Spleen (tissue), 11 donors: ENCODE data around the gene RAB25. TPM values are rescaled to one million over a fixed set of nuclear protein-coding genes. Genes with fewer than 3 reads are reported as not detected.

Source experiments
- DNase-seq: peaks from one replicate; pipeline ENCODE4 v3.0.0-alpha.2; 2020
- H3K27ac ChIP-seq, 8 donors: fragments of 200-600 bp; sonication (generic) in 7 of 8; 1 replicate in 4 of 8; 2 replicates in 4 of 8; pipeline versions ENCODE4 v1.5.0 to v1.8.0; 2016 to 2021; ENCODE audit warnings: inconsistent platforms in 4 of 8, mild to moderate bottlenecking in 4 of 8, moderate library complexity in 1 of 8
- H3K27me3 ChIP-seq, 7 donors: fragments of 200-600 bp; sonication (generic) in 6 of 7; replicated peaks in 1 of 7; 1 replicate in 4 of 7; 2 replicates in 3 of 7; pipeline versions ENCODE4 v1.5.0 to v1.8.0; 2016 to 2021; ENCODE audit warnings: inconsistent platforms in 3 of 7, mild to moderate bottlenecking in 1 of 7
- H3K36me3 ChIP-seq, 6 donors: fragments of 200-600 bp; sonication (generic) in 5 of 6; 1 replicate in 4 of 6; 2 replicates in 2 of 6; pipeline versions ENCODE4 v1.5.0 to v1.8.0; 2016 to 2021; ENCODE audit warnings: inconsistent platforms in 2 of 6
- H3K4me1 ChIP-seq, 6 donors: fragments of 200-600 bp; sonication (generic) in 5 of 6; 1 replicate in 3 of 6; 2 replicates in 3 of 6; pipeline versions ENCODE4 v1.5.0 to v1.8.0; 2016 to 2021; ENCODE audit warnings: inconsistent platforms in 3 of 6
- H3K4me3 ChIP-seq, 8 donors: fragments of 200-600 bp; sonication (generic) in 7 of 8; 1 replicate in 4 of 8; 2 replicates in 4 of 8; pipeline versions ENCODE4 v1.5.0 to v1.8.0; 2016 to 2021; ENCODE audit warnings: inconsistent platforms in 4 of 8, mild to moderate bottlenecking in 4 of 8, moderate library complexity in 2 of 8
- H3K9me3 ChIP-seq, 8 donors: fragments of 200-600 bp; sonication (generic) in 7 of 8; 1 replicate in 4 of 8; 2 replicates in 4 of 8; pipeline versions ENCODE4 v1.5.0 to v1.8.0; 2016 to 2021; ENCODE audit warnings: inconsistent platforms in 4 of 8
- POLR2A ChIP-seq, 3 donors: fragments of 450-650 bp; IDR thresholded peaks; one replicate each; pipeline ENCODE4 v1.5.1; 2017; ENCODE audit warnings: antibody characterized with exemption in 3 of 3, mild to moderate bottlenecking in 1 of 3
- POLR2AphosphoS5 ChIP-seq, 3 donors: sonication (generic); formaldehyde crosslinking; IDR thresholded peaks; one replicate each; pipeline ENCODE4 v1.5.1; 2017; ENCODE audit warnings: antibody characterized with exemption in 3 of 3
- WGBS, 5 donors: extraction: QIAGEN DNeasy Blood & Tissue Kit in 3 of 5; methylation state at CpG; one replicate each; pipeline versions ENCODE4 v1.1.5 to v1.1.7; 2013 to 2018; 5-methylcytosine and 5-hydroxymethylcytosine counted together
- intact Hi-C: fragments of 100-400 bp; cut with DNase I; formaldehyde crosslinking; loops from one replicate; pipeline ENCODE4 v1.15.0; 2023; ENCODE audit warnings: low total_unique reads
- polyA plus RNA-seq, 3 donors: library from polyadenylated mRNA; stranded (reverse); fragments of 200-250 nt; gene quantifications; one replicate each; pipeline ENCODE4 v1.2.1, GENCODE V29; 2013
- total RNA-seq, 7 donors: library from RNA; depleted of rRNA in 3 of 7; stranded (reverse); fragments of >200 nt in 3 of 7; fragmentation: NEBNext Ultra II Directional in 4 of 7; extraction: Animal tissue kit (Norgen Biotek cat#: 25700) in 4 of 7; gene quantifications; one replicate each; pipeline versions ENCODE4 v1.1.0 to v1.2.1, GENCODE V29; 2016 to 2021
- TF ChIP-seq, protein P1 (sequence below), 11 experiments: fragments of 200-600 bp in 7 of 11; fragments of 450-650 bp in 4 of 11; sonication (generic) in 4 of 11; IDR thresholded peaks in 8 of 11; conservative IDR thresholded peaks in 3 of 11; 1 replicate in 7 of 11; 2 replicates in 4 of 11; pipeline versions ENCODE4 v1.4.0 to v1.8.0; 2016 to 2021; ENCODE audit warnings: antibody characterized with exemption in 11 of 11, inconsistent platforms in 4 of 11, mild to moderate bottlenecking in 1 of 11
- donor health status: healthy with polysubstance abuse.
- donor health status: DM: no; HTN: no; CAD: no; lungs with moderate emphysema.
- donor health status: DM: no; HTN: no; CAD: no.
- donor health status: Bipolar disorder and iron deficiency.
- donor health status: healthy.
- donor health status: DM: no; HTN: no; CAD: no.
- donor health status: DM: yes; HTN: yes; CAD: no.

RAB25 gene
- total and polyA plus RNA-seq, 10 donors: 0.28 to 0.70 (median 0.50) TPM; not detected in 5

DNA sequence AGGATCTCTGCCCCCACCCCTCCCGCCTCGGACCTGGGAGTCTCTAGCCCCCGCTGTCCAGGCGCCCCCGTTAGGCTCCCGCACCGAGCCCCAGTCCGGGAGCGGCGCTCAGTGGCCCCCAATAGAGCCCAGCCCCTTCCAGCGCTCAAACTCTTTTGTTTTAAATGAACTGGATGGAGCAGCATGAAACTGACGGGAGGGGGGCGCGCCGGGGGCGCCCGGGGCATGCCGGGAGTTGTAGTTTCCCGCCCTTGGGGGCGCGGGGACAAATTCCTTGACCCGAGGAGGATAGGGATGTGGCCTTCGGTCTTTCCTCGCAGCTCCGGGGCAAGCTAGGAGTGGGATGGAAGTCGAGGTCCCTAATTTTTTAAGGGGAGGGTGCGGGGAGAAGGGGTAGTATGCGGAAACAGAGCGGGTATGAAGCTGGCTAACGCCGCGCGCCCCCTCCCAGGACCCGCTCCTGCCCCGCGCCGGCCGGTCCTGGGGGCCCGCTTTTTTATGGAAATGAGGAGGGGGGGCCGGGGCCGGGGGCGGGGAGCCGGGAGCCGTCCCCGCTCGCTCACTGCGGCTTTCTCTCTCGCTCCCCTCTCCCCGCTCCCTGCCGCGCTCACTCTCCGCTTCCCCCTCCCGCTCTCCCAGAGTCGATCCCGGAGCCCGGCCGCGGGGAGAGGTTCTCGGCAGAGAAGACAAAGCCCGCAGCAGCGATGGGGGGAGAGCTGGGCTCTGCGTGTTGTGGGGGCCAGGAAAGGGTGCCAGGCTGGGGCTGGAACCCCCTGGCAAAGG lies 21.5 kb downstream of the RAB25 start, which contains the start of gene MEX3A:
Gene MEX3A, minus strand, starts transcription at position 157 of the 783 bp plus-strand sequence. CDS start 467 bp downstream, outside the sequence.
- Histone ChIP-seq H3K36me3 (no peaks in the 10 kb centered on the region), H3K9me3 (no peaks in the 10 kb centered on the region), H3K27me3 (peaks cover 0 to 59% (median 10%) of the 10 kb centered on the region in 7 donors), H3K27ac (peak within 1 kb of the TSS in 4 of 8 donors; percentile 16 to 50 (median 42)), H3K4me3 (peak within 1 kb of the TSS; percentile 66 to 83 (median 71)), H3K4me1 (peaks cover 3 to 28% (median 21%) of the 10 kb centered on the region in 6 donors)
- intact Hi-C loops: no loop called here
- DNase-seq: peak; percentile 87
- TF ChIP-seq, protein P1, sequence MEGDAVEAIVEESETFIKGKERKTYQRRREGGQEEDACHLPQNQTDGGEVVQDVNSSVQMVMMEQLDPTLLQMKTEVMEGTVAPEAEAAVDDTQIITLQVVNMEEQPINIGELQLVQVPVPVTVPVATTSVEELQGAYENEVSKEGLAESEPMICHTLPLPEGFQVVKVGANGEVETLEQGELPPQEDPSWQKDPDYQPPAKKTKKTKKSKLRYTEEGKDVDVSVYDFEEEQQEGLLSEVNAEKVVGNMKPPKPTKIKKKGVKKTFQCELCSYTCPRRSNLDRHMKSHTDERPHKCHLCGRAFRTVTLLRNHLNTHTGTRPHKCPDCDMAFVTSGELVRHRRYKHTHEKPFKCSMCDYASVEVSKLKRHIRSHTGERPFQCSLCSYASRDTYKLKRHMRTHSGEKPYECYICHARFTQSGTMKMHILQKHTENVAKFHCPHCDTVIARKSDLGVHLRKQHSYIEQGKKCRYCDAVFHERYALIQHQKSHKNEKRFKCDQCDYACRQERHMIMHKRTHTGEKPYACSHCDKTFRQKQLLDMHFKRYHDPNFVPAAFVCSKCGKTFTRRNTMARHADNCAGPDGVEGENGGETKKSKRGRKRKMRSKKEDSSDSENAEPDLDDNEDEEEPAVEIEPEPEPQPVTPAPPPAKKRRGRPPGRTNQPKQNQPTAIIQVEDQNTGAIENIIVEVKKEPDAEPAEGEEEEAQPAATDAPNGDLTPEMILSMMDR (IDR thresholded peaks at IDR 0.05 in 8 of 11, conservative IDR thresholded peaks at IDR 0.05 in 3 of 11): no peak
- TF ChIP-seq POLR2AphosphoS5 (IDR thresholded peaks at IDR 0.05) (peak in 1 of 3 donors; percentile 59), POLR2A (IDR thresholded peaks at IDR 0.05) (no peak)
- WGBS, 5 donors: 0 to 1% (median 1%) methylated on average over 31 to 61 of the region's 62 CpGs

GRCh38 chr1:156083800-156084790 lies 23.1 kb downstream of the RAB25 start:
- no peak overlapping the region for H3K4me3 ChIP-seq
- intact Hi-C loops: no loop called here
- H3K4me1 ChIP-seq: peaks cover 3 to 28% (median 21%) of the 10 kb centered on the region in 6 donors
- 60 to 69% (median 64%) methylated on average over 7 of the region's 7 CpGs for WGBS, 5 donors
- no peak for TF ChIP-seq POLR2AphosphoS5 (IDR thresholded peaks at IDR 0.05)
- TF ChIP-seq POLR2A (IDR thresholded peaks at IDR 0.05): no peak
- TF ChIP-seq, protein P1 (IDR thresholded peaks at IDR 0.05 in 8 of 11, conservative IDR thresholded peaks at IDR 0.05 in 3 of 11): no peak
- no peak overlapping the region for H3K27ac ChIP-seq
- no peaks in the 10 kb centered on the region for H3K36me3 ChIP-seq
- no peak for DNase-seq
- H3K9me3 ChIP-seq: no peaks in the 10 kb centered on the region
- H3K27me3 ChIP-seq: peaks cover 0 to 59% (median 10%) of the 10 kb centered on the region in 7 donors

DNA sequence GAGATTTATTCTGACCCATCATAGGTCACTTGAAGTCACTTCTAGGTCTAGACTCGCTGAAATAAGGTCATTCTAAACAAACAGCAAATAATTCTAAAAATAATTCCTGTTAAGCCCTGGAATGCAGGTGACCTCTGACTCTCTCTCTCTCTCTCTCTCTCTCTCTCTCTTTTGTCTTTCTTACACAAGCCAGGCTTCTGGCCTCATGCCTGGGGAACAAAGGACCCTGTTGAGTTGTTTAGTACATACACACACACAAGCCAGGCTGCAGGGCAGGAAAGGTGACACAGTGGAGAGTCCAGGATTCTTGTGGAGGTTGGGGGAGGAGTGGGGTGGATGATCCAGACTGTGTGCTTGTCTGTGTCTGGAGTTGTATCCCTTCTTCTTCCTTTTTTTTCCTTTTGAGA lies 25.3 kb downstream of the RAB25 start:
- H3K4me3 ChIP-seq: no peak overlapping the region
- WGBS, 5 donors: 50 to 74% (median 61%) methylated on average over 1 of the region's 1 CpG
- TF ChIP-seq POLR2A (IDR thresholded peaks at IDR 0.05) (no peak), POLR2AphosphoS5 (IDR thresholded peaks at IDR 0.05) (no peak)
- TF ChIP-seq, protein P1 (IDR thresholded peaks at IDR 0.05 in 8 of 11, conservative IDR thresholded peaks at IDR 0.05 in 3 of 11): no peak
- no peaks in the 10 kb centered on the region for H3K9me3 ChIP-seq
- intact Hi-C loops: no loop called here
- no peak for DNase-seq
- H3K4me1 ChIP-seq: peaks cover 12 to 40% (median 31%) of the 10 kb centered on the region in 6 donors
- H3K36me3 ChIP-seq: no peaks in the 10 kb centered on the region
- H3K27me3 ChIP-seq: peaks cover 0 to 48% (median 7%) of the 10 kb centered on the region in 7 donors
- H3K27ac ChIP-seq: no peak overlapping the region
